SW 1271 (cell line): Measurements from ENCODE around the gene TNFRSF19.

Experiments used
- DNase-seq, 2 experiments: peaks; one replicate each; lab custom pipeline; 2025; lab: John Stamatoyannopoulos, UW

The TNFRSF19 gene

GRCh38 chr13:23628765-23629565, 58.8 kb downstream of the TNFRSF19 start:
- no peak for DNase-seq

GRCh38 chr13:23629566-23630272, 59.5 kb downstream of the TNFRSF19 start:
- no peak for DNase-seq

GRCh38 chr13:23630349-23631093, 60.3 kb downstream of the TNFRSF19 start:
- no peak for DNase-seq

GRCh38 chr13:23631311-23632047, 61.3 kb downstream of the TNFRSF19 start:
- DNase-seq: no peak

GRCh38 chr13:23632048-23632582, 61.9 kb downstream of the TNFRSF19 start:
- DNase-seq: no peak

- no peak for DNase-seq
These were observed 62.5 kb downstream of the TNFRSF19 start for GRCh38 chr13:23632741-23633140.

GRCh38 chr13:23634897-23635296, 64.7 kb downstream of the TNFRSF19 start:
- DNase-seq: no peak

- DNase-seq: no peak
These were observed 66.1 kb downstream of the TNFRSF19 start for GRCh38 chr13:23636360-23636759.

- no peak for DNase-seq
These were observed 67.6 kb downstream of the TNFRSF19 start for GRCh38 chr13:23637829-23638228.

- DNase-seq: no peak
These were observed 69.5 kb downstream of the TNFRSF19 start for GRCh38 chr13:23639674-23640073.

GRCh38 chr13:23642110-23642509, 71.9 kb downstream of the TNFRSF19 start:
- DNase-seq: no peak

- no peak for DNase-seq
These were observed 73.3 kb downstream of the TNFRSF19 start for GRCh38 chr13:23643338-23644125.

GRCh38 chr13:23644126-23644419, 73.9 kb downstream of the TNFRSF19 start:
- no peak for DNase-seq

- DNase-seq: no peak
These were observed 74.4 kb downstream of the TNFRSF19 start for GRCh38 chr13:23644527-23645138.

GRCh38 chr13:23645851-23646250, 75.6 kb downstream of the TNFRSF19 start:
- no peak for DNase-seq

- no peak for DNase-seq
These were observed 81.2 kb downstream of the TNFRSF19 start for GRCh38 chr13:23651439-23651838.

GRCh38 chr13:23651887-23652286, 81.7 kb downstream of the TNFRSF19 start:
- no peak for DNase-seq

- no peak for DNase-seq
These were observed 82.9 kb downstream of the TNFRSF19 start for GRCh38 chr13:23652909-23653726.
